ENCODE data around the gene CACNA1G. TPM values are rescaled to one million over a fixed set of nuclear protein-coding genes. Genes with fewer than 3 reads are reported as not detected.

CACNA1G gene
- total RNA-seq, 1 donor from 2014 or later = 1.6 TPM

DNA sequence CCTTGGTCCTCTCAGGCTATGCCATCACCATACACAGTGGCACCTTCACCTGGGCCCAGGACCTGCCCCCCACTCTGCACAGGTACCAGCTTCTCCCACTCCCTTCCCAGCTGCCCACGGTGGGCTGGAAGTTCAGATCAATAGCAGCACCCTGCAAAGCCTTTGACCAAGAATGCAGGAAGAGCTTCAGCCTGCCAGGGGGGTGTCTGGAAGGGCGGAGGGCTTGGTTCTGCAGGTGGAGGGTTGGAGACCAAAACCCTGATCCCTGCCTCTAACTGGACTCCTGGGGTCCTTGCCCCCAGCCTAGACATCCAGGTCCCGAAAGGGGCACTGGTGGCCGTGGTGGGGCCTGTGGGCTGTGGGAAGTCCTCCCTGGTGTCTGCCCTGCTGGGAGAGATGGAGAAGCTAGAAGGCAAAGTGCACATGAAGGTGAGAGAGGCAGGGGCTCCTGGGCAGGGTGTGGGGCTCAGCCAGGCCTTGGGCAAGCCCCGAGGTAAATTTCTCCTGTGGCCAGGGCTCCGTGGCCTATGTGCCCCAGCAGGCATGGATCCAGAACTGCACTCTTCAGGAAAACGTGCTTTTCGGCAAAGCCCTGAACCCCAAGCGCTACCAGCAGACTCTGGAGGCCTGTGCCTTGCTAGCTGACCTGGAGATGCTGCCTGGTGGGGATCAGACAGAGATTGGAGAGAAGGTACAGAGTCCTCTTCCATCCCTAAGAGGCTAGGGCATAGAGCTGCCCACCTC is 108.5 kb downstream of the CACNA1G start:
- Histone ChIP-seq H4K20me1 (ENCODE audit: low read depth) (no peaks in the 10 kb centered on the region), H3K4me1 (peaks cover 9% of the 10 kb centered on the region), H3K27ac (no peak overlapping the region), H3K9me3 (ENCODE audit: low read depth) (no peaks in the 10 kb centered on the region), H3K9ac (no peak overlapping the region), H3K27me3 (no peaks in the 10 kb centered on the region), H2AFZ (replicated peaks) (peak overlapping the region; percentile 34), H3K4me3 (no peak overlapping the region), H3F3A (ENCODE audit: low read depth) (no peaks in the 10 kb centered on the region), H3K36me3 (no peaks in the 10 kb centered on the region), H3K4me2 (peak overlapping the region; percentile 6), H3K79me2 (ENCODE audit: low read depth) (no peaks in the 10 kb centered on the region)
- Mint-ChIP-seq H3K4me1 (peaks cover 8% of the 10 kb centered on the region), H3K27ac (no peak overlapping the region), H3K9me3 (no peaks in the 10 kb centered on the region), H3K4me3 (no peak overlapping the region), H3K27me3 (ENCODE audit: insufficient read depth, low read depth) (peaks cover 8% of the 10 kb centered on the region), H3K36me3 (no peaks in the 10 kb centered on the region)
- TF ChIP-seq EZH2phosphoT487 (IDR thresholded peaks at IDR 0.05) (no peak), EZH2 (IDR thresholded peaks at IDR 0.05) (no peak)
- DNase-seq (ENCODE audit: low spot score) = no peak

DNA sequence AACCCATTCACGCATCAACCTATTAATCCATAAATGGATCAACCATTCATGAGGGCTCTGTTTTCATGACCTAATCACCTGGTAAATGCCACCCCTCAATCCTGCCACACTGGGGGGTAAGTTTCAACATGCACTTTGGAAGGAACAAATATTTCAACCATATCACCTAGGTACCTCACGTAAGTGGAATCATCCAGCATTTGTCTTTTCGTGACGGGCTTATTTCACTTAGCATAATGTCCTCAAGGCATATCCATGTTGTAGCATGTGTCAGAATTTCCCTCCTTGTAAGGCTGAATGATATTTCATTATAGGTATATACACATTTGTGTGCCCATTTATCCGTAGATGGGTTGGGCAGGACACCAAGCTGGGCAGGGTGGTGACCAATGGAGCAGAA is 111.6 kb downstream of the CACNA1G start:
- Histone ChIP-seq H3K27ac (no peak overlapping the region), H3K36me3 (no peaks in the 10 kb centered on the region), H3K9ac (no peak overlapping the region), H3K9me3 (ENCODE audit: low read depth) (no peaks in the 10 kb centered on the region), H2AFZ (replicated peaks) (no peak overlapping the region), H3K4me1 (peaks cover 9% of the 10 kb centered on the region), H3K79me2 (ENCODE audit: low read depth) (no peaks in the 10 kb centered on the region), H3K27me3 (no peaks in the 10 kb centered on the region), H4K20me1 (ENCODE audit: low read depth) (no peaks in the 10 kb centered on the region), H3F3A (ENCODE audit: low read depth) (no peaks in the 10 kb centered on the region), H3K4me3 (no peak overlapping the region), H3K4me2 (no peak overlapping the region)
- Mint-ChIP-seq H3K36me3 (no peaks in the 10 kb centered on the region), H3K4me1 (peaks cover 8% of the 10 kb centered on the region), H3K27ac (no peak overlapping the region), H3K4me3 (no peak overlapping the region), H3K9me3 (no peaks in the 10 kb centered on the region), H3K27me3 (ENCODE audit: insufficient read depth, low read depth) (peaks cover 10% of the 10 kb centered on the region)
- TF ChIP-seq EZH2phosphoT487 (IDR thresholded peaks at IDR 0.05) (no peak), EZH2 (IDR thresholded peaks at IDR 0.05) (no peak)
- TF ChIP-seq, protein P1, sequence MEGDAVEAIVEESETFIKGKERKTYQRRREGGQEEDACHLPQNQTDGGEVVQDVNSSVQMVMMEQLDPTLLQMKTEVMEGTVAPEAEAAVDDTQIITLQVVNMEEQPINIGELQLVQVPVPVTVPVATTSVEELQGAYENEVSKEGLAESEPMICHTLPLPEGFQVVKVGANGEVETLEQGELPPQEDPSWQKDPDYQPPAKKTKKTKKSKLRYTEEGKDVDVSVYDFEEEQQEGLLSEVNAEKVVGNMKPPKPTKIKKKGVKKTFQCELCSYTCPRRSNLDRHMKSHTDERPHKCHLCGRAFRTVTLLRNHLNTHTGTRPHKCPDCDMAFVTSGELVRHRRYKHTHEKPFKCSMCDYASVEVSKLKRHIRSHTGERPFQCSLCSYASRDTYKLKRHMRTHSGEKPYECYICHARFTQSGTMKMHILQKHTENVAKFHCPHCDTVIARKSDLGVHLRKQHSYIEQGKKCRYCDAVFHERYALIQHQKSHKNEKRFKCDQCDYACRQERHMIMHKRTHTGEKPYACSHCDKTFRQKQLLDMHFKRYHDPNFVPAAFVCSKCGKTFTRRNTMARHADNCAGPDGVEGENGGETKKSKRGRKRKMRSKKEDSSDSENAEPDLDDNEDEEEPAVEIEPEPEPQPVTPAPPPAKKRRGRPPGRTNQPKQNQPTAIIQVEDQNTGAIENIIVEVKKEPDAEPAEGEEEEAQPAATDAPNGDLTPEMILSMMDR (IDR thresholded peaks at IDR 0.05) = no peak
- no peak for DNase-seq (ENCODE audit: low spot score)

DNA sequence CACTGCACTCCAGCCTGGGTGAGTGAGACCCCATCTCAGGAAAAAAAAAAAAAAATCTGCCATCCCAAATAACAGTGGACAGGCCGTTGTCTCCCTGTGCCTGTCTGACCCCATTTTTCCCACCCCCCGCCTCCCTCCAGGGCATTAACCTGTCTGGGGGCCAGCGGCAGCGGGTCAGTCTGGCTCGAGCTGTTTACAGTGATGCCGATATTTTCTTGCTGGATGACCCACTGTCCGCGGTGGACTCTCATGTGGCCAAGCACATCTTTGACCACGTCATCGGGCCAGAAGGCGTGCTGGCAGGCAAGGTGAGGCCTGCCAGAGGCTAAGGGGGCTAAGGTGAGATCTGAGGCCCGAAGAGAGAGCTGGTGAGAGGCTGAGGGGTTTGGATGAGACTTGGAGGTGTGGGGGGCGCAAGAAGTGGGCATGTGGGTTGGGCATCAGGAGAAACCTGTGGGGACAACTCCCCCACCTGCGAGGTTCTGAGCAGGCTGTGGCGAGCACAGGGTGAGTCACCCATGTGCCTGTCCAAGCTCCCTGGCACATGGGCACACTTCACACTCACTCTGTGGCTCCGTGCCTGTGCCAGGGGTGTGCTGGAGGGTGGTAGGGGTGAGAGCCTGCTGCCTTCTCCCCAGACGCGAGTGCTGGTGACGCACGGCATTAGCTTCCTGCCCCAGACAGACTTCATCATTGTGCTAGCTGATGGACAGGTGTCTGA is 112.5 kb downstream of the CACNA1G start:
- H3K9me3 ChIP-seq (ENCODE audit: low read depth) = no peaks in the 10 kb centered on the region
- no peak for TF ChIP-seq EZH2phosphoT487 (IDR thresholded peaks at IDR 0.05)
- TF ChIP-seq, protein P1 (IDR thresholded peaks at IDR 0.05) = no peak
- TF ChIP-seq EZH2 (IDR thresholded peaks at IDR 0.05) = no peak
- no peak for DNase-seq (ENCODE audit: low spot score)
- no peak overlapping the region for H3K4me3 Mint-ChIP-seq
- H2AFZ ChIP-seq (replicated peaks) = no peak overlapping the region
- peaks cover 6% of the 10 kb centered on the region for H3K4me1 Mint-ChIP-seq
- no peaks in the 10 kb centered on the region for H3K27me3 ChIP-seq
- H3F3A ChIP-seq (ENCODE audit: low read depth) = no peaks in the 10 kb centered on the region
- H4K20me1 ChIP-seq (ENCODE audit: low read depth) = no peaks in the 10 kb centered on the region
- H3K9me3 Mint-ChIP-seq = no peaks in the 10 kb centered on the region
- H3K27ac ChIP-seq = no peak overlapping the region
- H3K4me1 ChIP-seq = peaks cover 8% of the 10 kb centered on the region
- H3K79me2 ChIP-seq (ENCODE audit: low read depth) = no peaks in the 10 kb centered on the region
- H3K27me3 Mint-ChIP-seq (ENCODE audit: insufficient read depth, low read depth) = peaks cover 8% of the 10 kb centered on the region
- H3K9ac ChIP-seq = no peak overlapping the region
- no peak overlapping the region for H3K4me3 ChIP-seq
- no peaks in the 10 kb centered on the region for H3K36me3 ChIP-seq
- H3K4me2 ChIP-seq = no peak overlapping the region
- no peaks in the 10 kb centered on the region for H3K36me3 Mint-ChIP-seq
- H3K27ac Mint-ChIP-seq = no peak overlapping the region

DNA sequence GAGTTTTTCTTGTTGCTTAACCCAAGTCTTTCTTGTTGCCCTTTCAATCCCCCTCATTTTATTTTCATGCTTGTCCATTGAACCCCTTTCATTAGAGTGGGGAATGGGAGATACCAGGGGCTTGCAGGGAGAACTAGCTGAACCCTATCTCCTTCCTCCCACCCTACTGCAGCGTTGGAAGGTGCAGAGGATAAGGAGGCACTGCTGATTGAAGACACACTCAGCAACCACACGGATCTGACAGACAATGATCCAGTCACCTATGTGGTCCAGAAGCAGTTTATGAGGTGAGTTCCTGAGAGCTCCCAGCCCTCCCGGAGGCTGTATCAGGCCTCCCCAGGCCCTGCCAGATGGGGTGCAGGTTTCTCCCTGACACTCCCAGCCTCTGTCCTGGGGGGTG is 114.7 kb downstream of the CACNA1G start:
- Histone ChIP-seq H3K27me3 (no peaks in the 10 kb centered on the region), H3K27ac (no peak overlapping the region), H3K4me3 (no peak overlapping the region), H3K9ac (no peak overlapping the region), H3K4me1 (no peaks in the 10 kb centered on the region), H3F3A (ENCODE audit: low read depth) (no peaks in the 10 kb centered on the region), H4K20me1 (ENCODE audit: low read depth) (no peaks in the 10 kb centered on the region), H3K79me2 (ENCODE audit: low read depth) (no peaks in the 10 kb centered on the region), H3K9me3 (ENCODE audit: low read depth) (no peaks in the 10 kb centered on the region), H3K36me3 (no peaks in the 10 kb centered on the region), H3K4me2 (no peak overlapping the region), H2AFZ (replicated peaks) (no peak overlapping the region)
- H3K27ac Mint-ChIP-seq = no peak overlapping the region
- H3K36me3 Mint-ChIP-seq = no peaks in the 10 kb centered on the region
- H3K9me3 Mint-ChIP-seq = no peaks in the 10 kb centered on the region
- TF ChIP-seq, protein P1 (IDR thresholded peaks at IDR 0.05) = no peak
- no peak for TF ChIP-seq EZH2phosphoT487 (IDR thresholded peaks at IDR 0.05)
- TF ChIP-seq EZH2 (IDR thresholded peaks at IDR 0.05) = no peak
- DNase-seq (ENCODE audit: low spot score) = no peak
- H3K27me3 Mint-ChIP-seq (ENCODE audit: insufficient read depth, low read depth) = peaks cover 11% of the 10 kb centered on the region
- no peak overlapping the region for H3K4me3 Mint-ChIP-seq
- peaks cover 2% of the 10 kb centered on the region for H3K4me1 Mint-ChIP-seq
